Activated CD4-positive, alpha-beta T cell treated with anti-CD3 and anti-CD28 coated beads, Interleukin-2, amount 50 U/mL, for 4 hours (primary cell): Measurements from ENCODE around the gene NOVA2.

ENCODE experiments used
- DNase-seq, 2 experiments: peaks; one replicate each; pipeline ENCODE4 v3.0.0-alpha.2; 2020

NOVA2 gene

DNA sequence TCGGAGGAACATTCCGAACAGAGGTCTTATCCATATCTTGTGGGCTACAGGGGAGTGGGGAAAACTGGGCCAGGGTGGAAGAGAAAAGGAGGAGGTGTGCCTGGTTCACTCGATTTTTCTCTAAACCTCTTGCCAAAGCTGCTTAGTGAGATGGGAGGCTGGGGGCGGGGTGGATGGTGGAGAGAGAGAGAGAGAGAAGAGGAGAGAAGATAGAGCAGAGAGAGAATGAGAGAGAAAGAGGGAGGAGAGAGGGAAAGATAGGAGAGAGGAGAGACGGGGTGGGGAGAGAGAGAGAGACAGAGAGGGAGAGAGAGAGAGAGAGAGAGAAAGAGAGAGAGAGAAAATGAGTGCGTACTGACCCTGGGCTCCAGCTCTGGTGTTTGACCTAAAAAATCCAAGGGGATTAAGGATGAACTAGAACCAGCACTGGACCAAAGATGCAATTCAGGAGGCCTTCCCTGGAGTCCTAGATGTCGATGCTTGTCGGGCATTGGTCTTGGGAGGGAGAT lies 14.1 kb downstream of the NOVA2 start:
- no peak for DNase-seq

DNA sequence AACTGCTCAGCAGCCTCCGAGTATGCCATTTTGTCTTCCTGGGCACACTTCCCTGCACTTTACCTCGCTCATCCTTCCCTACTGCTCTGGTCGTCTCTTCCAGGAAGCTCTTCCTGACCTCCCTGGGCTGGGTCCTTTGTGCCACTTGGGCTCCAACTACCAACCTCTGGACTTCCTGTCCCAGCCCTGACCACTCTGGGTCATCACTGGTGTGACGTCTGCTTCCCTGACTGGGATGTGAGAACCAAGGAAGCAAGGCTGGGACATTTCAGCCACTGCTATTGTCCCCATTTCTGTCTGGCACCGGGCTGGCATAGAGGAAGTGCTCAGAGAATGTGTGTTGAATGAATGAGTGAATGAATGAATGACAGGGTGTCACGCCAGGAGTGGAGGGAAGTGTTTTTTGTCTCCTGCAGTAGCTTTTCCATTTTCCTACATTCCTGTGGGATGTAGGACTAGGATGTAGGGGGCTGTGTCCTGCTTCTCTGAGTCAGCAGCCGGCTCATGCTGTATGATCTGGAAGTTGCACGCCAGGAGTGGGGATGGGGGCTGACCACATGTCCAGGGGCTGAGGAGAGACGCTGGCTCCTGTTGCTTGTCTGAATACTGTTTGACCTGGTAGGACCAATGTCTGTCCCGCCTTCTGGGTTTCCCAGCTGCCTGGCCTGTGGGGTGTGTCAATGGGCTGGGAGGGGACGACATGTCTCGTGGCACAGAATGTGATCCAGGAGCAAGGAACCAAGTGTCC lies 14.7 kb downstream of the NOVA2 start:
- no peak for DNase-seq

GRCh38 chr19:45958320-45958719 lies 15.3 kb downstream of the NOVA2 start:
- DNase-seq, result no peak

GRCh38 chr19:45955905-45956608 lies 17.6 kb downstream of the NOVA2 start:
- DNase-seq, result no peak

GRCh38 chr19:45954156-45954555 lies 19.5 kb downstream of the NOVA2 start:
- no peak for DNase-seq

- DNase-seq, result no peak
Observed at GRCh38 chr19:45953676-45954075, 20.0 kb downstream of the NOVA2 start.

DNA sequence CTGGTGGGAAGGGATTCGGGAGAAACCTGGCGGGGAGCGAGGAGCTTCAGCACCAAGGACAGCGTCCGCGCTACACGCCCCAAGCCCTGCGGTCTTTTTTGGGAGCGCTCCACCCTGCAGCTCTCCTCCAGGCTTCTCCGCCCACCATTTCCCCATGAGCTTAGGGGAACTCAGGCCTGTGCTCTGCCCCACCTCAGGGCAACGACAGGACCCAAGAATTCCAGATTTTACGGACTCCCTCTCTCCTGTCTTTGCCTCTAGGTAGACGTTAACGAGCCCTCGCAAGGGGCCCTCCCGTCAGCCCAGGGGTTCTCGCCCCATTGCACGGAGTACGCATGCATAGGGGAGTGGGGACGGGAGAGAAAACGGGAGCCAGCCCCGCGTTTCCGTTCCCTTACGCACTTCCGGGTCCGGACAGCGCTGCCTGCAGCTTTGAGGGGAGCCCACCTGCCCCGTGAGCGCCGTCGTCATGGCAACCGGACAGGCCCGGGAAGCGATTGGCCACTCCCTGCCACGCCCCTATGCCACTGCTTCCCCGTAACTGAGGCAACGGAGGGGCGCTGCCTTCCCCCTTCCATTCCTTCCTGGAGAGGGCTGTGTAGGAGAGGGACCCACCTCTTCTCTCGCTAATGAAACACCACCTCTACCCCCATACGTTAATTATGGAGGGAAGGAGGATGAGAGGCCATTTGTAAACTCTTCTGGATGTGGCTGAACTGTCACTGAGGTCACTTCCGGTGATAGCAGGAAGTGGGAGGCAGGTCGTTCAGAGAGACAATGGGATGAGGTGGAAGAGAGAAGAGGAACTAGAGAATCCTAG lies 20.8 kb downstream of the NOVA2 start:
- peak in 1 of 2 experiments; percentile 33 for DNase-seq

DNA sequence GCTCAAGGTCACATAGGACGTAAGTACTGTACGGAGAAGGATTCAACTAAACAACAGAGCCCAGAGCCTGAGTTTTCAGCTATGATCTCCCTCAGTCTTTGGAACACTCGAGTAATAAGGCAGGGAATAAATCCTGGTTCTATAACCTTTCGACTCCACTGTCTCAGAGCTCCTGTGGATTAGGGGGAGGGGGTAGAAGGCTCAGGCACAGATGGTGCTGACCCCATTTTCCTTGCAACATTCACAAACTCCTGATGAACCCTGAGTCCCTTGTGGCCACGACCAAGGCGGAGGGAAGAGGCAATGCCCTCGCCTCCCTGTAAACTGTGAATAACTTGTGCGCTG lies 21.4 kb downstream of the NOVA2 start:
- no peak for DNase-seq

GRCh38 chr19:45947926-45948325 lies 25.7 kb downstream of the NOVA2 start:
- no peak for DNase-seq

GRCh38 chr19:45940515-45940805 lies 33.2 kb downstream of the NOVA2 start:
- DNase-seq, result no peak

GRCh38 chr19:45939792-45940514 lies 33.7 kb downstream of the NOVA2 start:
- DNase-seq, result no peak

DNA sequence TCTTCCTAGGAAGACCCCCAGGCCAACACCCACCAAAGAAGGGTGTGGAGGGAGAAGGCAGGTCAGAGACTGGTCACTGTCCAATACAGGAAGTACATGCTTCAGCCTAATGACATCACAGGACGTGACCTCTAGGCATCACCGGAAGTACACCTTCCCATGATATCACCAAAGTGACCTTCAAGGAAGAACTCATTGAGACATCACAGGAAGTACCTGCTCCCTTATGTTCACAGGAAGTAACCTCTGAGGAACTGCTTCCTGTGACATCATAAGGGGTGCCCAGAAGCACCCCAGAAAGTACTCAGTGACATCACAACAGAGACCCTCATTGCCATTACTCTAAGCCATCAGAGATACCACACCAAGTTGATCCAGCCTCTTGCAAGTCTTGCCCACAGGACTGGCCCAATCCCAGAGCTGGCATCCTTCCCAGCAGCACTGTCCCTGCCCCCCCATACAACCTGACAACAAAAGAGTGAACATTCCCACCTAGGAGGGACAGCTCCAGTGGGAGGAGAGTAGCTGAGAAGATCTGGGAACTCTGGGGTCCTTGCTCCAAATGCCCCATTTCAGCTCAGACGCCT lies 34.8 kb downstream of the NOVA2 start:
- no peak for DNase-seq

GRCh38 chr19:45935267-45935666 lies 38.4 kb downstream of the NOVA2 start:
- no peak for DNase-seq

DNA sequence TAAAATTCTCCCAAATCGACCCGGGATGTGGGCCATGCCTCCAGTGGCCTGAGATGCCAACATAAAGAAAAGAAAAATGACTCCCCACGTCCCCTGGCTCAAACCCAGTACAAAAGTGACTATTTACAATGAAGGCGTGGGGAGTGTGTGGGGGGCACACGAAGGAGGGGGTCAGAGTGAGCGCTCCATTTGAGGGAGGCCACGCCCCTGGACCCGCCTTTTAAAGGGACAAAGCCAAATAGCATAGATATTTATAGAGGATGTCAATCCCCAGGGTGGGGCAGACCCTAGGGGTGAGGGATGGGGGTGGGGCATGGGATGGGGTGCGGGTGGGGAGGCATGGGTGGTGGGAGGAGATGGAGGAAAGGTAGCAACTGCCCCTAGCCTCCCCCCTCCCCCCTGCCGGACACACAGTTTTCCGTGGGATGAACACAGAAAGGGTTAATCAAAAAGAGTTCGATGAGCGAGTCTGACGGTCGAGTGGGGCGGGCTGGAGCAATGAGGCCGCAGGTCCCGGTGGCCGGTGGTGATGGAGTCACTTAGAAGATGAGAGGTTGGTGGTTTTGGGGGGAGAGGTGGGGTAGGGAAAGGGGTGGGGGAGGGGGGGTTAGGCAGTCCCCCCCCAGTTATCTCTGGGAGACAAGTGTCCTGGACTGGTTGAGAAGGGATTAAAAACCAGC lies 39.0 kb downstream of the NOVA2 start:
- no peak for DNase-seq

- no peak for DNase-seq
Observed at GRCh38 chr19:45933759-45934158, 39.9 kb downstream of the NOVA2 start.

DNA sequence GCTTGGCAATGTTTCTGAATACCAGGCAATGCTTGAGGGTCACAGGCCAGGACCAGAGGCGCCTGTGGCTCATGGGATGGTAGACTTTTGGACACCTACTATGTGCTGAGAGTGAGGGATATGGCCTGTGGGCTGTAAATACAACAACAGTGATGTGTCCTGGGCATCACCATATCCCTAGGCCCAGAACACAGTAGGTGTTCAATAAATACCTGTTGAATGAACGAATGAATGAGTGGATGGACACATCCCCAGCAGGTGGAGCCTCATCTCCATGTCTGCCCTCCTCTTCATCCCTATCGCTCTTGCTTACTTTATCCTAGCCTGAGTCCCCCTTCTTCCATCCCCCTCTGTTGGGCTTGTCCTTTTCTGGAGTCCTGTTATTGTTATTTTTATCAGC lies 42.6 kb downstream of the NOVA2 start:
- DNase-seq, result no peak

- DNase-seq, result no peak
Observed at GRCh38 chr19:45929247-45929646, 44.4 kb downstream of the NOVA2 start.

DNA sequence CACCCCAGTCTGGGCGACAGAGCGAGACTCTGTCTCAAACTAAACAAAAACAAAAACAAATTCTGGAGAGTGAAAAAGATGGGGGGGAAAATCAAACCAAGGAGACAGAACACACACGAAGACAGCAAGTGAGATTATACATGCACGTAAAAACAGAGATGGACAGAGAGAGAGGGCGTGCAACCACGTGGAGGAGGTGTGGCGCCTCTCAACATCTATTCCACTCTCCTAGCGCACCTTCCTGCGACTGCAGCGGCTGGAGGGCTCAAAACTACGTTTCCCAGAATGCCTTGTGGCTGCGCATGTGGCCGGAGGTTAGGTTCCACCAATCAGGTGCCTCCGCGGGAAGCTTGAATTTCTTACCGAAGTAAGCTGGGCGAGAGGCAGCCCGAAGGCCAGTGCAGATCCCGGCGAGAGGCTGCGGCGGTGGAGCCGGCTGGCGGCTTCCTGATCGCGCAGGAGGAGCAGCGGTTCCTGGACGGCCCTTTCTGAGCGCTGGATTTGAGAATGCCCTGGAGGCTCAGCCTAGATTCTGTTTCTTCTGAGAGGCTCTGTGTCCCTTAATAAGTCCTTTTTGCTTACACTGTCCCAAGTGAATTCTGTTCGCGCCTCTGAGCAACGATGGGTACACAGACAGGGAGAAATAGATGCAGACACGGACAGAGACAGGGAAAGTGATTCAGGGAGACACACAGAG lies 46.0 kb downstream of the NOVA2 start:
- DNase-seq, result peak; percentile 85 to 87

DNA sequence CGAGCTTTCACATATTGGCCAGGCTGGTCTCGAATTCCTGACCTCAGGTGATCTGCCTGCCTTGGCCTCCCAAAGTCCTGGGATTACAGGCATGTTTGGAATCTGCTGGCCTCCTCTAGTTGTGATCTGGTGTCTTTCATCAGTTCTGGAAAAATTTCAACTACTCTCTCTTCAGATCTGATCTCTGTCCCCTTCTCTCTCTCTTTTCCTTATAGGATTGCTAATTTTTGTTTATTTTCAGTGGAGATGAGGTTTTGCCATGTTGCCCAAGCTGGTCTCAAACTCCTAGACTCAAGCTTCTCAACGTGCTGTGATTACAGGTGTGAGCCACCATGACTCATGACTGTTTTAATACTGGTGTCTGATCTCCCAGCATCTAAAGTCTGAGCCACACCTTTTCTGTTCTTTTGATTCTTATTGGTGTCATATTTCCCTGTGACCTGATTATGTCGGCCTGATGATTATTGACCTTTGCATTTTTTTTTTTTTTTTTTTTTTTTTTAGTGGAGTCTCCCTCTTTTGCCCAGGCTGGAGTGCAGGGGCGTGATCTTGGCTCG lies 48.7 kb downstream of the NOVA2 start:
- no peak for DNase-seq

GRCh38 chr19:45922281-45922680 lies 51.4 kb downstream of the NOVA2 start:
- DNase-seq, result no peak

DNA sequence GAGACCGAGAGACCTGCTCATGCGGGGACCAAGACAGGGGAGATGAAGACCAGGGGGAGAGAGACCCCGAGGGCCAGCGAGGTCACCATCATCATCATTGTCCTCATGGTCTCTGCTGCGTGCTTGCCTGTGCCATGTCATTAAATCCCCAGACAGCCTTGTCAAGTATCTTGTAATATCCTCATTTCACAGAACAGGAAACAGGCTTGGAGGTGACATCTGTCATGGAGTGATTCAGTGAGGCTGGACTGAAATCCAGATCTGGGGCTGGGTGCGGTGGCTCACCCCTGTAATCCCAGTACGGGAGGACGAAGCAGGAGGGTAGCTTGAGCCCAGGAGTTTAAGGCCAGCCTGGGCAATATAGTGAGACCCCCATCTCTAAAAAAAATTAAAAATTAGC lies 53.2 kb downstream of the NOVA2 start:
- no peak for DNase-seq
